GM23338 (cell line): ENCODE measurements around the gene VGLL4.

Source experiments
- CREB1 ChIP-seq: fragments of 250-450 bp; sonication (Bioruptor Pico); IDR thresholded peaks from 2 replicates; pipeline ENCODE4 v1.5.0; 2020; ENCODE audit warnings: low read depth, mild to moderate bottlenecking, moderate library complexity
- EZH2 ChIP-seq: fragments of 200-600 bp; sonication (generic); IDR thresholded peaks from one replicate; pipeline ENCODE4 v1.8.0; 2017; ENCODE audit warnings: antibody characterized with exemption, mild to moderate bottlenecking, low read depth; ENCODE audit not compliant: unreplicated experiment
- EZH2phosphoT487 ChIP-seq: fragments of 200-600 bp; sonication (generic); IDR thresholded peaks from one replicate; pipeline ENCODE4 v1.8.1; 2018; ENCODE audit warnings: antibody characterized with exemption; ENCODE audit not compliant: unreplicated experiment
- JUNB ChIP-seq: IDR thresholded peaks from one replicate; pipeline ENCODE4 v1.6.1; 2016; ENCODE audit warnings: antibody characterized with exemption; ENCODE audit not compliant: unreplicated experiment
- POLR2AphosphoS5 ChIP-seq: IDR thresholded peaks from 2 replicates; pipeline ENCODE4 v1.6.1; 2016; ENCODE audit warnings: antibody characterized with exemption, low read depth
- TF ChIP-seq, protein P1 (sequence below): IDR thresholded peaks from one replicate; pipeline ENCODE4 v1.6.1; 2018; ENCODE audit warnings: antibody characterized with exemption; ENCODE audit not compliant: unreplicated experiment
- TF ChIP-seq, protein P2 (sequence below), 2 experiments: fragments of 200-600 bp in 1 of 2; sonication (generic) in 1 of 2; conservative IDR thresholded peaks; 2 replicates each; pipeline versions ENCODE4 v1.5.1 to v1.6.1; 2016 to 2017; ENCODE audit warnings: antibody characterized with exemption in 2 of 2, low read depth in 2 of 2, mild to moderate bottlenecking in 2 of 2, moderate library complexity in 1 of 2
- TF ChIP-seq, protein P3 (sequence below): IDR thresholded peaks from 2 replicates; pipeline ENCODE4 v1.6.1; 2016; ENCODE audit warnings: antibody characterized with exemption

DNA sequence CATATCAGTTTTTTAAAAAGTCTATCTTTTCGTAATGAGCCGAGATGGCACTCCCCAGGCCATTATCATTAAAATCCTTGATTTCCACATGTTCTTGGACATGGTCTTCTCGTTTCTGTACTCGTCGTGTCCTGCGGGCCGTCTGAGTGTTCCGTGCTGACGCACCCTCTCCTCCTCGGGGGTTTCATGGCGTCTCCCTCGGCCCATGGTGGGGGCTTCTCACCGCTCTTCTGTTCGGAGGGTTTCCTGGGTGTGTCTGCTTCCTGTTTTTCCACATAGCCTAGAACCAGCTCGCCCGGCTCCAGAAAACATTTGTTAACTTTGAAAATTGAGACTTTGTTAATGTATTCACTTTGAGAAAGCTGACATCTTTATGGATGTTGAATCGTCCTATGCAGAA, 92.7 kb downstream of the VGLL4 start:
- TF ChIP-seq, protein P1, sequence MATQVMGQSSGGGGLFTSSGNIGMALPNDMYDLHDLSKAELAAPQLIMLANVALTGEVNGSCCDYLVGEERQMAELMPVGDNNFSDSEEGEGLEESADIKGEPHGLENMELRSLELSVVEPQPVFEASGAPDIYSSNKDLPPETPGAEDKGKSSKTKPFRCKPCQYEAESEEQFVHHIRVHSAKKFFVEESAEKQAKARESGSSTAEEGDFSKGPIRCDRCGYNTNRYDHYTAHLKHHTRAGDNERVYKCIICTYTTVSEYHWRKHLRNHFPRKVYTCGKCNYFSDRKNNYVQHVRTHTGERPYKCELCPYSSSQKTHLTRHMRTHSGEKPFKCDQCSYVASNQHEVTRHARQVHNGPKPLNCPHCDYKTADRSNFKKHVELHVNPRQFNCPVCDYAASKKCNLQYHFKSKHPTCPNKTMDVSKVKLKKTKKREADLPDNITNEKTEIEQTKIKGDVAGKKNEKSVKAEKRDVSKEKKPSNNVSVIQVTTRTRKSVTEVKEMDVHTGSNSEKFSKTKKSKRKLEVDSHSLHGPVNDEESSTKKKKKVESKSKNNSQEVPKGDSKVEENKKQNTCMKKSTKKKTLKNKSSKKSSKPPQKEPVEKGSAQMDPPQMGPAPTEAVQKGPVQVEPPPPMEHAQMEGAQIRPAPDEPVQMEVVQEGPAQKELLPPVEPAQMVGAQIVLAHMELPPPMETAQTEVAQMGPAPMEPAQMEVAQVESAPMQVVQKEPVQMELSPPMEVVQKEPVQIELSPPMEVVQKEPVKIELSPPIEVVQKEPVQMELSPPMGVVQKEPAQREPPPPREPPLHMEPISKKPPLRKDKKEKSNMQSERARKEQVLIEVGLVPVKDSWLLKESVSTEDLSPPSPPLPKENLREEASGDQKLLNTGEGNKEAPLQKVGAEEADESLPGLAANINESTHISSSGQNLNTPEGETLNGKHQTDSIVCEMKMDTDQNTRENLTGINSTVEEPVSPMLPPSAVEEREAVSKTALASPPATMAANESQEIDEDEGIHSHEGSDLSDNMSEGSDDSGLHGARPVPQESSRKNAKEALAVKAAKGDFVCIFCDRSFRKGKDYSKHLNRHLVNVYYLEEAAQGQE: no peak
- no peak for TF ChIP-seq EZH2
- no peak for TF ChIP-seq POLR2AphosphoS5
- TF ChIP-seq, protein P2, sequence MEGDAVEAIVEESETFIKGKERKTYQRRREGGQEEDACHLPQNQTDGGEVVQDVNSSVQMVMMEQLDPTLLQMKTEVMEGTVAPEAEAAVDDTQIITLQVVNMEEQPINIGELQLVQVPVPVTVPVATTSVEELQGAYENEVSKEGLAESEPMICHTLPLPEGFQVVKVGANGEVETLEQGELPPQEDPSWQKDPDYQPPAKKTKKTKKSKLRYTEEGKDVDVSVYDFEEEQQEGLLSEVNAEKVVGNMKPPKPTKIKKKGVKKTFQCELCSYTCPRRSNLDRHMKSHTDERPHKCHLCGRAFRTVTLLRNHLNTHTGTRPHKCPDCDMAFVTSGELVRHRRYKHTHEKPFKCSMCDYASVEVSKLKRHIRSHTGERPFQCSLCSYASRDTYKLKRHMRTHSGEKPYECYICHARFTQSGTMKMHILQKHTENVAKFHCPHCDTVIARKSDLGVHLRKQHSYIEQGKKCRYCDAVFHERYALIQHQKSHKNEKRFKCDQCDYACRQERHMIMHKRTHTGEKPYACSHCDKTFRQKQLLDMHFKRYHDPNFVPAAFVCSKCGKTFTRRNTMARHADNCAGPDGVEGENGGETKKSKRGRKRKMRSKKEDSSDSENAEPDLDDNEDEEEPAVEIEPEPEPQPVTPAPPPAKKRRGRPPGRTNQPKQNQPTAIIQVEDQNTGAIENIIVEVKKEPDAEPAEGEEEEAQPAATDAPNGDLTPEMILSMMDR (conservative IDR thresholded peaks at IDR 0.05; ENCODE audit: low read depth in 2 of 2): no peak
- TF ChIP-seq EZH2phosphoT487: no peak
- TF ChIP-seq JUNB: no peak
- TF ChIP-seq, protein P3, sequence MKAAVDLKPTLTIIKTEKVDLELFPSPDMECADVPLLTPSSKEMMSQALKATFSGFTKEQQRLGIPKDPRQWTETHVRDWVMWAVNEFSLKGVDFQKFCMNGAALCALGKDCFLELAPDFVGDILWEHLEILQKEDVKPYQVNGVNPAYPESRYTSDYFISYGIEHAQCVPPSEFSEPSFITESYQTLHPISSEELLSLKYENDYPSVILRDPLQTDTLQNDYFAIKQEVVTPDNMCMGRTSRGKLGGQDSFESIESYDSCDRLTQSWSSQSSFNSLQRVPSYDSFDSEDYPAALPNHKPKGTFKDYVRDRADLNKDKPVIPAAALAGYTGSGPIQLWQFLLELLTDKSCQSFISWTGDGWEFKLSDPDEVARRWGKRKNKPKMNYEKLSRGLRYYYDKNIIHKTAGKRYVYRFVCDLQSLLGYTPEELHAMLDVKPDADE: no peak
- TF ChIP-seq CREB1 (CRISPR knock-in tag): no peak
